DOHH2 (cell line): ENCODE data around the gene SULF2.

Experiments
- CTCF ChIP-seq: fragments of 200-600 bp; sonication (generic); IDR thresholded peaks from one replicate; pipeline ENCODE4 v1.5.1; 2014; ENCODE audit warnings: antibody characterized with exemption, mild to moderate bottlenecking, low read depth, low read length; ENCODE audit not compliant: poor library complexity, severe bottlenecking
- EZH2phosphoT487 ChIP-seq: fragments of 200-600 bp; sonication (generic); IDR thresholded peaks from 2 replicates; pipeline ENCODE4 v1.6.1; 2017; ENCODE audit warnings: borderline replicate concordance, mild to moderate bottlenecking, antibody characterized with exemption, low read length, moderate library complexity, mixed read lengths

GRCh38 chr20:47667086-47667485 lies 118.2 kb downstream of the SULF2 start:
- TF ChIP-seq CTCF: no peak
- no peak for TF ChIP-seq EZH2phosphoT487
